HepG2 (cell line): ENCODE data around the gene FSCN2. TPM values are rescaled to one million over a fixed set of nuclear protein-coding genes. Genes with fewer than 3 reads are reported as not detected.
A peak's percentile ranks its signal among the peaks of the same experiment; 100 is the strongest.

ENCODE experiments used
- EEA1 ChIP-seq: sonication (generic); formaldehyde crosslinking; IDR thresholded peaks from 2 replicates; pipeline ENCODE4 v1.5.1; 2020; ENCODE audit warnings: mild to moderate bottlenecking, missing genetic modification reagents, borderline replicate concordance
- MAFG ChIP-seq: sonication (generic); formaldehyde crosslinking; IDR thresholded peaks from 2 replicates; pipeline ENCODE4 v1.5.1; 2020; ENCODE audit warnings: mild to moderate bottlenecking, missing genetic modification reagents
- MAZ ChIP-seq, 2 experiments: sonication (generic) in 1 of 2; formaldehyde crosslinking in 1 of 2; IDR thresholded peaks; 2 replicates each; pipeline versions ENCODE4 v1.5.0 to v1.6.1; 2012 to 2020; ENCODE audit warnings: low read depth in 2 of 2, mild to moderate bottlenecking in 2 of 2, borderline replicate concordance in 1 of 2, improper control_type of control experiment in 1 of 2, low read length in 1 of 2, missing genetic modification reagents in 1 of 2, moderate library complexity in 1 of 2
- NR2F2 ChIP-seq: IDR thresholded peaks from 2 replicates; pipeline ENCODE4 v1.6.1; 2012; ENCODE audit warnings: low read depth, inconsistent platforms, borderline replicate concordance
- PAX8 ChIP-seq: sonication (generic); formaldehyde crosslinking; IDR thresholded peaks from 2 replicates; pipeline ENCODE4 v1.8.0; 2022; ENCODE audit warnings: mild to moderate bottlenecking, missing genetic modification reagents, borderline replicate concordance
- RXRA ChIP-seq: sonication (generic); formaldehyde crosslinking; IDR thresholded peaks from 2 replicates; pipeline ENCODE4 v1.5.1; 2020; ENCODE audit warnings: missing genetic modification reagents
- STAG1 ChIP-seq: sonication (generic); formaldehyde crosslinking; IDR thresholded peaks from 2 replicates; pipeline ENCODE4 v1.4.0; 2020; ENCODE audit warnings: missing genetic modification reagents
- TRAFD1 ChIP-seq: sonication (generic); formaldehyde crosslinking; IDR thresholded peaks from 2 replicates; pipeline ENCODE4 v1.5.1; 2020; ENCODE audit warnings: missing genetic modification reagents, mild to moderate bottlenecking, borderline replicate concordance
- ZBTB8A ChIP-seq: sonication (generic); formaldehyde crosslinking; IDR thresholded peaks from 2 replicates; pipeline ENCODE4 v1.4.0; 2020; ENCODE audit warnings: mild to moderate bottlenecking, low read depth, missing genetic modification reagents, borderline replicate concordance
- ZFP62 ChIP-seq: sonication (generic); formaldehyde crosslinking; IDR thresholded peaks from 2 replicates; pipeline ENCODE4 v1.4.0; 2020; ENCODE audit warnings: missing genetic modification reagents
- ZNF253 ChIP-seq: sonication (generic); formaldehyde crosslinking; IDR thresholded peaks from 2 replicates; pipeline ENCODE4 v1.8.0; 2022; ENCODE audit warnings: mild to moderate bottlenecking, missing genetic modification reagents, borderline replicate concordance
- ZNF414 ChIP-seq: sonication (generic); formaldehyde crosslinking; IDR thresholded peaks from 2 replicates; pipeline ENCODE4 v1.5.0; 2020; ENCODE audit warnings: missing genetic modification reagents
- ZNF432 ChIP-seq: sonication (generic); formaldehyde crosslinking; IDR thresholded peaks from 2 replicates; pipeline ENCODE4 v1.5.0; 2020; ENCODE audit warnings: missing genetic modification reagents, mild to moderate bottlenecking, borderline replicate concordance
- ZNF460 ChIP-seq: sonication (generic); formaldehyde crosslinking; IDR thresholded peaks from 2 replicates; pipeline ENCODE4 v1.5.1; 2020; ENCODE audit warnings: missing genetic modification reagents, mild to moderate bottlenecking, borderline replicate concordance
- ZNF512 ChIP-seq: sonication (generic); formaldehyde crosslinking; IDR thresholded peaks from 2 replicates; pipeline ENCODE4 v1.4.0; 2020; ENCODE audit warnings: mild to moderate bottlenecking, missing genetic modification reagents
- ZNF530 ChIP-seq: sonication (generic); formaldehyde crosslinking; IDR thresholded peaks from 2 replicates; pipeline ENCODE4 v1.5.0; 2020; ENCODE audit warnings: low read depth, mild to moderate bottlenecking, missing genetic modification reagents
- ZNF569 ChIP-seq: sonication (generic); formaldehyde crosslinking; IDR thresholded peaks from 2 replicates; pipeline ENCODE4 v1.5.0; 2020; ENCODE audit warnings: mild to moderate bottlenecking, missing genetic modification reagents, moderate library complexity, borderline replicate concordance
- ZNF570 ChIP-seq: sonication (generic); formaldehyde crosslinking; IDR thresholded peaks from 2 replicates; pipeline ENCODE4 v1.4.0; 2020; ENCODE audit warnings: mild to moderate bottlenecking, missing genetic modification reagents, borderline replicate concordance
- ZNF614 ChIP-seq: IDR thresholded peaks from 2 replicates; pipeline ENCODE4 v1.6.1; 2018; ENCODE audit warnings: missing biosample characterization, missing genetic modification reagents, inconsistent platforms, borderline replicate concordance
- ZNF644 ChIP-seq: IDR thresholded peaks from 2 replicates; pipeline ENCODE4 v1.6.1; 2016; ENCODE audit warnings: low read depth
- ZNF773 ChIP-seq: sonication (generic); formaldehyde crosslinking; IDR thresholded peaks from 2 replicates; pipeline ENCODE4 v1.4.0; 2020; ENCODE audit warnings: missing genetic modification reagents, borderline replicate concordance
- ZNF878 ChIP-seq: sonication (generic); formaldehyde crosslinking; IDR thresholded peaks from 2 replicates; pipeline ENCODE4 v1.8.1; 2023; ENCODE audit warnings: mild to moderate bottlenecking, missing genetic modification reagents, moderate library complexity
- ZSCAN9 ChIP-seq: IDR thresholded peaks from 2 replicates; pipeline ENCODE4 v1.6.1; 2016; ENCODE audit warnings: borderline replicate concordance
- polyA plus RNA-seq, 8 experiments: library from polyadenylated mRNA; depleted of rRNA in 3 of 8; stranded (reverse) in 7 of 8; unstranded in 1 of 8; fragments of >200 nt; fragmentation: Illumina TruSeq in 4 of 8; extraction: Trizol in 4 of 8; gene quantifications; 2 replicates each; pipeline versions ENCODE4 v1.2.1 to v1.2.3, GENCODE V29; 2011 to 2016; ENCODE audit warnings: low read depth in 4 of 8, missing spikeins in 1 of 8, mixed read lengths in 1 of 8; ENCODE audit not compliant: insufficient read depth in 1 of 8
- total RNA-seq, 5 experiments: library from RNA; depleted of rRNA; stranded (reverse); fragments of >200 nt; fragmentation: Illumina TruSeq; extraction: Trizol; gene quantifications; 2 replicates each; pipeline ENCODE4 v1.2.3, GENCODE V29; 2016; ENCODE audit warnings: low read depth in 1 of 5
- TF ChIP-seq, protein P1 (sequence below), 2 experiments: sonication (generic) in 1 of 2; formaldehyde crosslinking in 1 of 2; IDR thresholded peaks; 2 replicates each; pipeline versions ENCODE4 v1.5.1 to v1.6.1; 2011 to 2020; ENCODE audit warnings: borderline replicate concordance in 1 of 2, low read depth in 1 of 2, low read length in 1 of 2, mild to moderate bottlenecking in 1 of 2, missing genetic modification reagents in 1 of 2, moderate library complexity in 1 of 2

The FSCN2 gene
- total and polyA plus RNA-seq, 2 of the 13 experiments (the other 11 are each of a cell fraction or from before 2014, with no cell fraction given): 0.09 TPM; not detected in 1

- TF ChIP-seq ZNF512 (no peak), NR2F2 (no peak), ZBTB8A (CRISPR knock-in tag) (no peak), STAG1 (CRISPR knock-in tag) (peak; percentile 92), ZNF569 (CRISPR knock-in tag) (no peak), MAFG (CRISPR knock-in tag) (no peak), MAZ (IDR thresholded peaks at IDR 0.05; ENCODE audit: borderline replicate concordance, low read depth, low read length) (peak; percentile 30; the same call in 1 of the 2 replicates), MAZ (CRISPR knock-in tag; IDR thresholded peaks at IDR 0.05; ENCODE audit: low read depth) (no peak), ZNF878 (CRISPR knock-in tag) (no peak), ZSCAN9 (CRISPR knock-in tag) (no peak), ZNF644 (CRISPR knock-in tag) (no peak), ZNF253 (CRISPR knock-in tag) (no peak), ZNF460 (CRISPR knock-in tag) (no peak), ZNF530 (no peak), EEA1 (CRISPR knock-in tag) (no peak), ZNF614 (CRISPR knock-in tag) (no peak), ZNF432 (CRISPR knock-in tag) (no peak), RXRA (CRISPR knock-in tag) (peak; percentile 55; the same call in 1 of the 2 replicates), PAX8 (no peak), ZNF570 (CRISPR knock-in tag) (no peak), ZFP62 (no peak), ZNF773 (no peak), TRAFD1 (no peak), ZNF414 (CRISPR knock-in tag) (no peak)
- TF ChIP-seq, protein P1, sequence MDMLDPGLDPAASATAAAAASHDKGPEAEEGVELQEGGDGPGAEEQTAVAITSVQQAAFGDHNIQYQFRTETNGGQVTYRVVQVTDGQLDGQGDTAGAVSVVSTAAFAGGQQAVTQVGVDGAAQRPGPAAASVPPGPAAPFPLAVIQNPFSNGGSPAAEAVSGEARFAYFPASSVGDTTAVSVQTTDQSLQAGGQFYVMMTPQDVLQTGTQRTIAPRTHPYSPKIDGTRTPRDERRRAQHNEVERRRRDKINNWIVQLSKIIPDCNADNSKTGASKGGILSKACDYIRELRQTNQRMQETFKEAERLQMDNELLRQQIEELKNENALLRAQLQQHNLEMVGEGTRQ (IDR thresholded peaks at IDR 0.05; ENCODE audit: low read depth, low read length): no peak
- TF ChIP-seq, protein P1 (CRISPR knock-in tag; IDR thresholded peaks at IDR 0.05; ENCODE audit: borderline replicate concordance): no peak
Measured at GRCh38 chr17:81537343-81537855, 9.2 kb downstream of the FSCN2 start (continued).
